Epithelial cell of proximal tubule (primary cell): ENCODE data around the gene SDK1. TPM values are rescaled to one million over a fixed set of nuclear protein-coding genes. Genes with fewer than 3 reads are reported as not detected.

Experiments used
- DNase-seq: peaks from one replicate; pipeline ENCODE4 v3.0.0-alpha.2; 2011; ENCODE audit warnings: low read depth
- H3K4me3 ChIP-seq: 2 replicates; pipeline ENCODE4 v1.5.1; 2011; ENCODE audit warnings: low read depth, mild to moderate bottlenecking, low read length
- total RNA-seq: library from RNA; depleted of rRNA; stranded (reverse); fragments of >200 nt; gene quantifications from 2 replicates; pipeline ENCODE4 v1.2.3, GENCODE V29; 2015
- TF ChIP-seq, protein P1 (sequence below): conservative IDR thresholded peaks from 2 replicates; pipeline ENCODE4 v1.5.1; 2012; ENCODE audit warnings: low read depth, mild to moderate bottlenecking, low read length

SDK1 gene, protein sequence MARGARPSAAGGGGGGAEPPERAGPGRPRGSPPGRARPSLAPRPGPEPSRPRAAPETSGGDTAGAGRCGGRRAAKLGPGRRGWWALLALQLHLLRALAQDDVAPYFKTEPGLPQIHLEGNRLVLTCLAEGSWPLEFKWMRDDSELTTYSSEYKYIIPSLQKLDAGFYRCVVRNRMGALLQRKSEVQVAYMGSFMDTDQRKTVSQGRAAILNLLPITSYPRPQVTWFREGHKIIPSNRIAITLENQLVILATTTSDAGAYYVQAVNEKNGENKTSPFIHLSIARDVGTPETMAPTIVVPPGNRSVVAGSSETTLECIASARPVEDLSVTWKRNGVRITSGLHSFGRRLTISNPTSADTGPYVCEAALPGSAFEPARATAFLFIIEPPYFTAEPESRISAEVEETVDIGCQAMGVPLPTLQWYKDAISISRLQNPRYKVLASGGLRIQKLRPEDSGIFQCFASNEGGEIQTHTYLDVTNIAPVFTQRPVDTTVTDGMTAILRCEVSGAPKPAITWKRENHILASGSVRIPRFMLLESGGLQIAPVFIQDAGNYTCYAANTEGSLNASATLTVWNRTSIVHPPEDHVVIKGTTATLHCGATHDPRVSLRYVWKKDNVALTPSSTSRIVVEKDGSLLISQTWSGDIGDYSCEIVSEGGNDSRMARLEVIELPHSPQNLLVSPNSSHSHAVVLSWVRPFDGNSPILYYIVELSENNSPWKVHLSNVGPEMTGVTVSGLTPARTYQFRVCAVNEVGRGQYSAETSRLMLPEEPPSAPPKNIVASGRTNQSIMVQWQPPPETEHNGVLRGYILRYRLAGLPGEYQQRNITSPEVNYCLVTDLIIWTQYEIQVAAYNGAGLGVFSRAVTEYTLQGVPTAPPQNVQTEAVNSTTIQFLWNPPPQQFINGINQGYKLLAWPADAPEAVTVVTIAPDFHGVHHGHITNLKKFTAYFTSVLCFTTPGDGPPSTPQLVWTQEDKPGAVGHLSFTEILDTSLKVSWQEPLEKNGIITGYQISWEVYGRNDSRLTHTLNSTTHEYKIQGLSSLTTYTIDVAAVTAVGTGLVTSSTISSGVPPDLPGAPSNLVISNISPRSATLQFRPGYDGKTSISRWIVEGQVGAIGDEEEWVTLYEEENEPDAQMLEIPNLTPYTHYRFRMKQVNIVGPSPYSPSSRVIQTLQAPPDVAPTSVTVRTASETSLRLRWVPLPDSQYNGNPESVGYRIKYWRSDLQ (N-terminal part only)
- total RNA-seq = 0.75 and 2.6 TPM in 2 replicates

DNA sequence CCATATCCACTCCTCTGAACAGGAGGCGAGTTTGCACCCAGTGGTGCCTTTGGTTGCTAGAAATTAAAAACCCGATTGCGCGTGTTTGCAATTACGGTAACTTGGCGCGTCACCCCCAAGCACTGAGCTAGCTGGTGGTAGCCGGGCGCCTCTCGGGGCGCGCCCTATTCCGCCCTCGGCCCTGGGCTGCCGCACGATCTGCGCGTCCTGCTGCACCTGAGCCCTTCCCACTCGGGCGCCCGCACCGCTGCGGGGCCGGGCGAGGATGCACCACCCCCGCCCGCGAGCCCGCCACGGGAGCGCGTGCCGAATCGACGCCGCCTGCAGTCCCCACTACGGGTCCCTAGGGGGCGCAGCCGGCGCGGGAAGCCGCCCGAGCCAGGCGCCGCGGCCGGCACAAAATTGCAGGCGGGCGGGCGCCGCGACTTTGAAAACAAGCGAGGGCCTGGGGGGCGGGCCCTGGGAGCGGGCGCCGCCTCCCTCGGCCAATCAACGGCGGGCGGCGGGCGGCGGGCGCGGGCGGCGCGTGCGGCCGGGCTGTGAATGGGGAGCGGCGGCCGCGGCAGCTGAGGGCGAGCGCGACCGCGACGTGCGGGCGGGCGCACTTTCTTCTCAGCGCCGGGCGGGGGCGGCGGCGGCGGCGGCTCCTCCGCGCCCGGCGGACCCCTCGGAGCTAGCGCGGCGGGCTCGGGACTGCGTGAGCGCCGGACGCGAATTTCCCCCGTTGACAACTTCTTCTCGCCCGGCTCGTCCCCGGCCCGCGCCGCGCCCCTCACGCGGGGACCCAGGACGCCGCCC, at the start of gene SDK1:
SDK1 (plus strand) TSS at position 602 of the 798 bp plus-strand sequence. CDS start 335 bp downstream, outside the sequence.
- TF ChIP-seq, protein P1, sequence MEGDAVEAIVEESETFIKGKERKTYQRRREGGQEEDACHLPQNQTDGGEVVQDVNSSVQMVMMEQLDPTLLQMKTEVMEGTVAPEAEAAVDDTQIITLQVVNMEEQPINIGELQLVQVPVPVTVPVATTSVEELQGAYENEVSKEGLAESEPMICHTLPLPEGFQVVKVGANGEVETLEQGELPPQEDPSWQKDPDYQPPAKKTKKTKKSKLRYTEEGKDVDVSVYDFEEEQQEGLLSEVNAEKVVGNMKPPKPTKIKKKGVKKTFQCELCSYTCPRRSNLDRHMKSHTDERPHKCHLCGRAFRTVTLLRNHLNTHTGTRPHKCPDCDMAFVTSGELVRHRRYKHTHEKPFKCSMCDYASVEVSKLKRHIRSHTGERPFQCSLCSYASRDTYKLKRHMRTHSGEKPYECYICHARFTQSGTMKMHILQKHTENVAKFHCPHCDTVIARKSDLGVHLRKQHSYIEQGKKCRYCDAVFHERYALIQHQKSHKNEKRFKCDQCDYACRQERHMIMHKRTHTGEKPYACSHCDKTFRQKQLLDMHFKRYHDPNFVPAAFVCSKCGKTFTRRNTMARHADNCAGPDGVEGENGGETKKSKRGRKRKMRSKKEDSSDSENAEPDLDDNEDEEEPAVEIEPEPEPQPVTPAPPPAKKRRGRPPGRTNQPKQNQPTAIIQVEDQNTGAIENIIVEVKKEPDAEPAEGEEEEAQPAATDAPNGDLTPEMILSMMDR = peak; percentile 64
- peak within 1 kb of the TSS; percentile 82 for H3K4me3 ChIP-seq
- DNase-seq = no peak

DNA sequence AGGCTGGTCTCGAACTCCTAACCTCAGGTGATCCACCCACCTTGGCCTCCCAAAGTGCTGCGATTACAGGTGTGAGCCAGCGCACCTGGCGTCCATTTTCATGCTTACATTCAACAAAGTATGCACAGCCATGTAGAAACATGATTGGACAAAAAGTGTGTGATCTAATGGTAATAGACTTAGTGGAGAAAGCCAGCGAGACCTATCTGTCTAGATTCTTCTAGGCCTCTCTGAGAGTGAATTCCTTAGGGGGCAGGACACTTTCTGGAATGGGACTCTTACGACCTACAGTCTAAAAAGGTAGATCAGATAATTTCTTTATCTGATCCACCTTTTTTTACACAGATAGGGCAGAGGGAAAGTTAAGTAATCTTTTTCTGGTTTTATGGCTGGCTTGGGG, 46.3 kb upstream of the SDK1 start:
- TF ChIP-seq, protein P1 = no peak
- H3K4me3 ChIP-seq = no peak overlapping the region
- no peak for DNase-seq

DNA sequence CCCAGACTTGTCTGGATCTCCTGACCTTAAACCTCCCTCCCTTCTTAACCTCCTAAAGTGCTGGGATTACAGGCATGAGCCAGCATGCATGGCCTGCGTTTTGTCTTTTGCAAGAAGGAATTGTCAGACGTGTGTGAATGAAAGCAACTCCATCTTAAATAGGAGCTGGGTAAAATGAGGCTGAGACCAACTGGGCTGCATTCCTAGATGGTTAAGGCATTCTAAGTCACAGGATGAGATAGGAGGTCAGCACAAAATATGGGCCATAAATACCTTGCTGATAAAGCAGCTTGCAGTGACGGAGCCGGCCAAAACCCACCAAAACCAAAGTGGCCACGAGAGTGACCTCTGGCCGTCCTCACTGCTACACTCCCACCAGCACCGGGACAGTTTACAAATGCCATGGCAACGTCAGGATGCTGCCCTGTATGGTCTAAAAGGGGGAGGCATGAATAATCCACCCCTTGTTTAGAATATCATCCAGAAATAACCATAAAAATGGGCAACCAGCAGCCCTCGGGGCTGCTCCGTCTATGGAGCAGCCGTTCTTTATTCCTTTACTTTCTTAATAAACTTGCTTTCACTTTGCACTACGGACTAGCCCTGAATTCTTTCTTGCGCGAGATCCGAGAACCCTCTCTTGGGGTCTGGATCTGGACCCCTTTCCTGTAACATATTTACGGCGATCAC, 41.2 kb upstream of the SDK1 start:
- TF ChIP-seq, protein P1 = no peak
- H3K4me3 ChIP-seq = peak overlapping the region; percentile 60
- DNase-seq = no peak

DNA sequence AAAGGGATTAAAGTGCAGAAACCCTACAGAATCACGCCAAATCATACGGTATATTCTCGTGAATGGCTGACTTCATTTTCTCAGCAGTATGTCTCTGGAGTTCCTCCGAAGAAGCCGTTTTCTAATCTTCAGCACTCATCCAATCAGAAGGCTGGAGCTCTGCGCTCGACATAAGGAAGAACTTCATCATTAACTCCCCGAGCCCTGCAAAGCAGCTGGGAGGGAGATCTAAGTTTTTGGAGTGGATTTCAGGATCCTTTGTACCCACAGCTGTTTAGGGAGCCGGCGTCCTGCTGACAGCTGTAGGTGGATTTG, 40.7 kb upstream of the SDK1 start:
- H3K4me3 ChIP-seq = peak overlapping the region; percentile 60
- TF ChIP-seq, protein P1 = no peak
- no peak for DNase-seq

DNA sequence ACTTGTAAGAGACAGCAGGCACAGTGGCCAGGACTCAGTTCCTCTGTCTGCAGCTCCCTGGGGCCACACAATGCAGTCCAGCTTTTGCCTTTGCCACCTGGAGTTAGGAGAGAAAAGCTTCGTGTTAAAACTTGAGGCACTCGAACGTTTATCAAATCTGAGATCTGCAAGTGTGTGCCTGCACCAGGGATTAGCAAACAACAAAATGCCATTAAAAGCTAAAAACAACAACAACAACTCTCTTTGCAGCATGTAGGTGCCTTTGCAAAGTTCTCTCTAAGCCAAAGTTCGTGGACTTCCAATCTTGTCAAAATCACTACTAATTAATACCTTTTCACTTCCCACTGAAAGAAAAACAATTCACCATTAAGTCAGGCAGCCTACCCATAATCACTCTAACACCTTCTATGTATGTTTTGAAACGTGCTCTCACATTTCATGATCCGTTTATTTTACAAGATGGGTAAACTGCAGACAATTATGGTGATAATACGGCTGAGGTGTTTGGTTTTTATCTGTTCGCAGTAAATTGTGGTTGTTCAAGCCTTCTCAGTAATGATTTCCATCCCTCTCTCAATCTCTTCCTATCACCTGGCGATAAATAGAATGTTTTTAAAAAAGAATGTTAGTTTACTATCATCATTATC, 36.2 kb upstream of the SDK1 start:
- DNase-seq = no peak
- H3K4me3 ChIP-seq = no peak overlapping the region
- TF ChIP-seq, protein P1 = no peak
